GM12872 (cell line): ENCODE data around the gene ART1.

Source experiments
- TF ChIP-seq, protein P1 (sequence below): IDR thresholded peaks from 3 replicates; pipeline ENCODE4 v1.5.1; 2011; ENCODE audit warnings: low read depth, mild to moderate bottlenecking, low read length, moderate library complexity; ENCODE audit not compliant: insufficient read depth

ART1 gene

DNA sequence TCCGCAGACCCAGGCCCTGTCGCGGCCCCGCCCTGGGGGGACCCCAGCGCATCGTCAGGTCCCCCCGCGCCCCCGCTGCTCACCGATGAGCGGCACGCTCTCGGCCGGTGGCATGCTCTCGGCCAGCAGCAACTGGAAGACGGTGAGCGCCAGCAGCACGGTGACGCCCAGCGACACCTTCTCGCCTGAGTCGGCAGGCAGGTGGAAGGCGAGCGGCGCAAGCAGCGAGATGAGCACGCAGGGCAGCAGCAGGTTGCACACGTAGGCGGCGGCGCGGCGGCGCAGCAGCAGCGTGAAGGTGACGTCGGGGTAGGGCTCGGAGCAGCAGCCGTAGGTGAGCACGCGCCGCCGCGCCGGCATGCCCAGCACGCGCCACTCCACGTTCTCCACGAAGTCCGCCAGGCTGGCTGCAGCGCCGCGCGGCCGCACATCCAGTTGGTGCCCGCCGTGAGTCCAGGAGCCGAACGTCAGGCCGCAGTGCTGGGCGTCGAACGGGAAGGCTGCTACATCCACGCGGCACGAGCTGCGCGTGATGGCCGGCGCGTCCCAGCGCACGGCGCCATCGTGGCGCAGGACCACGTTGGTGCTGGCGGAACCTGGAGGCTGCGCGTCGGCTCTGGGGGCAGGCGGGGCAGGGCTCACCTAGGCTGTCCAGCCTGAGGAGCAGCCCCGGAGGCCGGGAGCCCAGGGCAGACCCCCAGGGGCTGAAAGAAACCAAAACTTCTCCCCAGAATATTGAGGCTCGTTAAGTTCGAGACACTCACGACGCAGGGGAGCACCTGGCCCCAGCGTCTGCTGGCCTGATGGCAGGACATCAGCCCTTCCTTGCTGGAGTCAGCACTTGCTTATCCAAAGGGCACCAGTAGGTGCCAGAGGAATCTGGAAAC, 22.5 kb downstream of the ART1 start:
- TF ChIP-seq, protein P1, sequence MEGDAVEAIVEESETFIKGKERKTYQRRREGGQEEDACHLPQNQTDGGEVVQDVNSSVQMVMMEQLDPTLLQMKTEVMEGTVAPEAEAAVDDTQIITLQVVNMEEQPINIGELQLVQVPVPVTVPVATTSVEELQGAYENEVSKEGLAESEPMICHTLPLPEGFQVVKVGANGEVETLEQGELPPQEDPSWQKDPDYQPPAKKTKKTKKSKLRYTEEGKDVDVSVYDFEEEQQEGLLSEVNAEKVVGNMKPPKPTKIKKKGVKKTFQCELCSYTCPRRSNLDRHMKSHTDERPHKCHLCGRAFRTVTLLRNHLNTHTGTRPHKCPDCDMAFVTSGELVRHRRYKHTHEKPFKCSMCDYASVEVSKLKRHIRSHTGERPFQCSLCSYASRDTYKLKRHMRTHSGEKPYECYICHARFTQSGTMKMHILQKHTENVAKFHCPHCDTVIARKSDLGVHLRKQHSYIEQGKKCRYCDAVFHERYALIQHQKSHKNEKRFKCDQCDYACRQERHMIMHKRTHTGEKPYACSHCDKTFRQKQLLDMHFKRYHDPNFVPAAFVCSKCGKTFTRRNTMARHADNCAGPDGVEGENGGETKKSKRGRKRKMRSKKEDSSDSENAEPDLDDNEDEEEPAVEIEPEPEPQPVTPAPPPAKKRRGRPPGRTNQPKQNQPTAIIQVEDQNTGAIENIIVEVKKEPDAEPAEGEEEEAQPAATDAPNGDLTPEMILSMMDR: no peak

DNA sequence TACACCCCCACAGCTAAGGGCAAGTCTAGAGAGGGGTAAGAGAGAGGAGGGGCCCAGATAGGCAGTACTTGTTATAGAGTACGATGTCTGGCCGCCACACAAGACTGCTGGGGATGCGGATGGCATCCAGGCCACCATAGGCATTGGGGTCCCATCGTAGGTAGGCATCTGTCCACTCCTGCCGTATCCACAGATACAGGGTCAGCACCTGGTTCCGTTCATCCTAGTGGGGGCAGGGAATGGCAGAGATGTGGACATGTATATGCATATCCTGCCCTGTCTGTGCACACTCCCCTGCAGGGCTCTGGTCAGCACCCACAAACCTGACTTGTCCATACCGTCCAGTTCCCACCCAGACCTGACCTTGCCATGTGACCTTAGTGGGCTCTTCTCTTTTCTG, 24.2 kb downstream of the ART1 start:
- TF ChIP-seq, protein P1: no peak

DNA sequence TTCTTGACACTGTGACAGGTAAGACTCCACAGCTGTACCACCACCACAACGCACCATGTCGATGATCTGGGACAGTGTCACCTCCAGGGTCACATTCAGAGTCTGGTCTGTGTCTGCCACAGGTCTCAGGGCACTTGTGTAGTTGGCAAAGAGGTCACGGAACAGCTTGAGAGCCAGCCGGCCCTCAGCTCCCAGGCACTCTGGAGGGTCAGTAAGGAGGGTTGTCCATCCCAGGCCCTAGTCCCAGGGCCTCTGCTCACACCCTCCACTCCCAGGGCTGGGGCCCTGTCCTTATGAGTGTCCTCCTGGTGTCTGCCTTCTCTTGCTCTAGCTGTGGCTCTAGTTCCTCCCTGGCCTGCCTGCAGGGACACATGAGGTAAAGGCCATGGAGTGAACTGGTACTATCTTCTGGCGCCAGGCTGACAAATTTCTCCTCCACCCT, 24.8 kb downstream of the ART1 start:
- TF ChIP-seq, protein P1: no peak

DNA sequence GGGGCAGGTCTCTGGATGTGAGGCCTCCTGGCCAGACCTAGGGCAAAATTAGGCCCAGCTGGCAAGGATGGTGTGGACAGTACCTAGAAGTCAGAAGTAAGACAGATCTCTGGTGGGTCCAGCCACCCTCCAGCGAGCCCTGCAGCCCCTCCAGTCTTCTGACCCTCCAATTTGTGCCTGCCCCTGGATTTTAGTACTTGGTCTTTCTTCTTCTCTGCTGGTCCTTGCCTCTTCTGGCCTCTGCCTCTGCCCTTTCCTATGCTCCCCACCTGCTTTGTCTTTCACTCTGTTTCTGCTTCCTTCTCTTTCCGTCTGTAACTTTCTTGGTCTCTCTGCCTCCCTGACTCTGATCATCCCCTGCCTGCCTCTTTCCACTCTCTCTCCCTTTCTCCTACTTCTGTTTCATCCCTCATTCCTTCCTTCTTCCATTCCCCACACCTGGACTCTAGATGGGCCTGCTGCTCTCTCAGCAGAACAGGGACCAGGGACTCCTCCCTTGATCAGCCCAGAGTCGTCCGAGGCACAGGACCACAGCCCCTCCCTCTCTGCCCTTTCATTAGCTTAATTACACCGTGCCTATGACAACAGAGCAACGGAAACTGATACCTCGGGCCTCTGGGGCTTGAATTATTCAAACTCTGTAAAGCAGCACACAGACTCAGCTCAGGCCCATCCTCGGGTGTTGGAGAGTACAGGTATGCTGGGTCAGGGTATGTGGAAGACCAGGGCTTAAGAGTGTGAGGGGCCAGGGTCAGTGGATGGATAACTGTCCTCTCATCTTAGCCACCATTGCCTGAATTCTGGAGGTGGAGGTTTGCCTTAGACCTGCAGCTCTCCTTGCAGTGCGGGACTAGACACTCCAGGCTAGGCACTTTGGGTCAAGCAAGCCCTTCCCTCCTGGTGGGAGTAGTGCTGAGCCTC, 26.7 kb downstream of the ART1 start, which contains the start of gene CHRNA10:
TSS of gene CHRNA10 (minus strand) at position 51 of the 921 bp plus-strand sequence. CDS start 72 bp downstream, outside the sequence.
- TF ChIP-seq, protein P1: no peak

DNA sequence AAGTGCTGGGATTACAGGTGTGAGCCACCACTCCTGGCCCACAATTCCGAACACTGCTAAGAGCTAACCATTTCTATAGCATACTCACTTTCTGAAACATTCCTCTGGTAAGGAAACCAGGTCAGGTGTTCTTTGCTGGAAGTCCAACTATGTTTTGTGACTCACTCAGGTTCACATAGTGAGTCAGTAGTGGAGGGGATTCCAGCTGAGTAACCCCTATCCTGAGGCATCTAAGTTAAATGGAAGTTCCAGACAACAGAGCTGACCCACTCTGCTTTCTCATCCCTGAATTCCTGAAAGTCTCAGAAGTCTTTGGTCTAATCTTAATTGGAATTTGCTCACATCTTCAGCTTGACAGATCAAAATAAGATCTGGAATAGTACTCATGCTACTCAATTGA, 29.3 kb downstream of the ART1 start:
- TF ChIP-seq, protein P1: no peak

DNA sequence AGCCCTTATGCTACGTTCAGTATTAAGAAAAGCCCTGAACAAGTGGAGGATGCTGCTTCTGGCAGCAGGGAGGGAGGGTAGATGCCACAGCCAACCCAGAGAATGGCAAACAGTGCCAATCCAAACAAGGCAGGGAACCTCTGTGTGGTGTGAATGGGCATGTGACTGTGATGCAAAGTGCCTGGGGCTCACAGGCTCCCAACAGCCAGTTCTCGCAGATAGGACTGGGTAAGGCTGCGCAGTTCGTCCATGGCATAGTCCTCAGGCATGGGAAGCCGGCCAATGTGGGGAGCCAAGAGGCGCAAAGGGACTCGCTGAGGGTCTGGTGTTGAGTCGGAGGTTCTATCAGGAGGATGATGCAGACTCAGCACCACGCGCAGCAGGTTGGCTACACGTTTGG, 31.0 kb downstream of the ART1 start:
- TF ChIP-seq, protein P1: no peak

DNA sequence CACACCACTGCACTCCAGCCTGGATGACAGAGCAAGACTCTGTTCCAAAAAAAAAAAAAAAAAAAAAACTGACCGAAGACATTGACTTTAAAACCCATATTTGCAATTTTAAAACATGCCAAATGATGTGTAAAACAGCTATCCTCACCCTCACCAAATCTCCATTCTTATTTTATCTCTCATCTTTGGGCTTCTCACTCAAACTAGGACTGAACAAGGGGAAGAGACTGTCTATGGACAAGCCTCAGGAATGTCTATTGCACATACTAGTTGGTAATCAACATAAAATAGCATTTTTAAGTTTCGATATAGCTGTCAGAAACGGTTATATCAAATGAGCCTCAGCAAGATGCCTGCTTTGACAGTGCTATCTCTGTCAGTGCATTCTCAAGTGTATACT, 34.1 kb downstream of the ART1 start:
- TF ChIP-seq, protein P1: no peak
